AG09319 (cell line): Measurements from ENCODE around the gene PDGFB.

Experiments used
- DNase-seq: peaks from one replicate; pipeline ENCODE4 v3.0.0-alpha.2; 2010; ENCODE audit warnings: low read depth; ENCODE audit errors: extremely low read depth
- TF ChIP-seq, protein P1 (sequence below): IDR thresholded peaks from 2 replicates; pipeline ENCODE4 v1.5.1; 2011; ENCODE audit warnings: low read depth, mild to moderate bottlenecking, inconsistent platforms, low read length, moderate library complexity

PDGFB gene

DNA sequence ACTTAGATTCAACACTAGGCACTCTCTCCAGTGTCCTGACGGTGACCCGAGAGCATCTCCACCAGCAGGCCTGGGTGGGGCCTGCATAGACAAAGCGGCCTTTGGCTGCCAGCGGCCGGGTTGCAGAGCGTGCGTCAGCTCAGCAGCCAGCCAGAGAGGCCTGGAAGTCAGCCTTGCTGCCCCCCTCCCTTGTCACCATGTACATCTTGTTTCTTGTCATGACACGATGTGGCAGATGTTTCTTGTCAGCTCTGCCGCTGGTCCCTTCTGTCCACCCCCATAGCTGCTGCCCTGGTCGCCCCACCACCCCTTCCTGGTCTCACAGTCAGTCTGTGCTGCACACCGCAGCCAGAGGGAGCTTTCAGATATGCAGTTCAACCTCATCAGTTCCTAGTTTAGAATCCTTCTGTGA lies 59.2 kb downstream of the PDGFB start:
- TF ChIP-seq, protein P1, sequence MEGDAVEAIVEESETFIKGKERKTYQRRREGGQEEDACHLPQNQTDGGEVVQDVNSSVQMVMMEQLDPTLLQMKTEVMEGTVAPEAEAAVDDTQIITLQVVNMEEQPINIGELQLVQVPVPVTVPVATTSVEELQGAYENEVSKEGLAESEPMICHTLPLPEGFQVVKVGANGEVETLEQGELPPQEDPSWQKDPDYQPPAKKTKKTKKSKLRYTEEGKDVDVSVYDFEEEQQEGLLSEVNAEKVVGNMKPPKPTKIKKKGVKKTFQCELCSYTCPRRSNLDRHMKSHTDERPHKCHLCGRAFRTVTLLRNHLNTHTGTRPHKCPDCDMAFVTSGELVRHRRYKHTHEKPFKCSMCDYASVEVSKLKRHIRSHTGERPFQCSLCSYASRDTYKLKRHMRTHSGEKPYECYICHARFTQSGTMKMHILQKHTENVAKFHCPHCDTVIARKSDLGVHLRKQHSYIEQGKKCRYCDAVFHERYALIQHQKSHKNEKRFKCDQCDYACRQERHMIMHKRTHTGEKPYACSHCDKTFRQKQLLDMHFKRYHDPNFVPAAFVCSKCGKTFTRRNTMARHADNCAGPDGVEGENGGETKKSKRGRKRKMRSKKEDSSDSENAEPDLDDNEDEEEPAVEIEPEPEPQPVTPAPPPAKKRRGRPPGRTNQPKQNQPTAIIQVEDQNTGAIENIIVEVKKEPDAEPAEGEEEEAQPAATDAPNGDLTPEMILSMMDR, result peak; percentile 40
- DNase-seq, result no peak

GRCh38 chr22:39184586-39185577 lies 59.9 kb downstream of the PDGFB start:
- no peak for DNase-seq
- TF ChIP-seq, protein P1, result no peak

DNA sequence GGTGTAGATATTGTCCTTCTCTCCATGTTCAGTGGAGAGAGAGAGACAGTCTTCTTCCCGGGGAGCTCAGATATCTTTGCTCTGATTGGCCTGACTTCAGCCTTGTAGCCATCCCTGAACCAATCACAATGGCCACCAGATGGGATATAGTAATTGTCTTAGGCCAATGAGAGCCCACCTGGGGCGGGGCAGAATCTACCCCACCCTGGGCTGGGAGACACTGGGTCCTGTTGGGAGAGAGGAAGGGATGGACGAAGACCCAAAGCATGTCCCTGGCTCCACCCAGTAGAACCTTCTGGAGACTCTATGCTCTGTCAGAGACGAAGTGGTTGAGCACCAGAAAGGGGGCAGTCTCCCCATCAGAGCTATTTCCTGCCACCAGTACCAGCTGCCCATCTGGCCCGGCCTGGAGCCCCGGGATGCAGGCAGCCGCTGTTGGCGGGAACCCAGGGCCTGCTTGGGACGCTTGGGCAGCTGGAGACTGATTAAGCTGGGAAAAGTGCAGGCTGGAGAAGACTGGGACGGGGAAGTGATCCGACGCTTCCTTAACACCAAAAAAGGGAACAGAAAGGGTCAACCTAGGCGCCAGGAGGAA lies 60.7 kb downstream of the PDGFB start:
- TF ChIP-seq, protein P1, result no peak
- no peak for DNase-seq

- TF ChIP-seq, protein P1, result no peak
- no peak for DNase-seq
These were observed 62.2 kb downstream of the PDGFB start for GRCh38 chr22:39182478-39183030.

- no peak for DNase-seq
- TF ChIP-seq, protein P1, result no peak
These were observed 63.0 kb downstream of the PDGFB start for GRCh38 chr22:39181778-39182177.

DNA sequence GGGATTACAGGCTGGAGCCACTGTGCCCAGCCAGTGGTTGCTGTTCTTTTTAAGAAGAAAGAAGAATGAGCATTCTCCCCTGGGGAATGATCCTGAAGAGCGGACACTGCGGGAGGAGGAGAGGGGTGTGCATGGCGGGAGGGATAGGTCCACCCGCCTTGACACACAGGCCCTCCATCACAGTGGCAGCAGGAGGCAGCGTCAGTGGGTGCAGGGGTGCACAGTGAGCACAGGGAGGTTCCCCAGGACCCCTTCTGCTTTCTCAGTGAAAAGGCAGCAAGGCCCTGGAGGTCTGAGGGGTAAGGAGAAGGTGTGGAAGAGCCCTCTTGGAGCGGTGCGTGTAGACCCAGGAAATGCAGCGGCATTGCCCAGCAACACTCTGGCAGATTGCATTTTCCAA lies 63.4 kb downstream of the PDGFB start:
- TF ChIP-seq, protein P1, result no peak
- no peak for DNase-seq
